PC-9 (cell line): ENCODE measurements around the gene CEP112. TPM values are rescaled to one million over a fixed set of nuclear protein-coding genes. Genes with fewer than 3 reads are reported as not detected.

Experiments
- BruUV-seq: library from RNA; stranded (reverse); fragments of 400-500 nt; replicated peaks from 2 replicates; lab custom pipeline; 2021; lab: Mats Ljungman, UMichigan
- CTCF ChIA-PET: fragments of 300-600 bp; sonication (Branson Sonifier 250); formaldehyde crosslinking; loops from one replicate; lab custom pipeline; 2022; ENCODE audit warnings: antibody characterized with exemption; lab: Charles Lee
- POLR2A ChIA-PET: fragments of 300-600 bp; sonication (Branson Sonifier 250); formaldehyde crosslinking; loops from one replicate; lab custom pipeline; 2022; ENCODE audit warnings: antibody characterized with exemption; ENCODE audit not compliant: unreplicated experiment; lab: Charles Lee
- DNase-seq, 2 experiments: peaks; one replicate each; pipeline versions ENCODE4 v3.0.0 to v3.0.0-alpha.2; 2015 to 2022; ENCODE audit warnings: mixed read lengths in 1 of 2
- H2AFZ ChIP-seq: fragments of 200-600 bp; sonication (generic); 2 replicates; pipeline ENCODE4 v1.8.1; 2017; ENCODE audit warnings: antibody characterized with exemption
- H3F3A ChIP-seq: fragments of 200-600 bp; sonication (generic); 2 replicates; pipeline ENCODE4 v1.8.1; 2017; ENCODE audit warnings: antibody characterized with exemption, mild to moderate bottlenecking, low read depth; ENCODE audit not compliant: insufficient read depth
- H3K27ac ChIP-seq: fragments of 200-600 bp; sonication (generic); 2 replicates; pipeline ENCODE4 v1.6.1; 2016; ENCODE audit warnings: mixed run types
- H3K27me3 ChIP-seq: fragments of 200-600 bp; sonication (generic); 2 replicates; pipeline ENCODE4 v1.6.1; 2016; ENCODE audit warnings: low read depth, mixed run types; ENCODE audit not compliant: insufficient read depth
- H3K36me3 ChIP-seq: fragments of 200-600 bp; sonication (generic); 2 replicates; pipeline ENCODE4 v1.6.1; 2016; ENCODE audit warnings: low read depth, mixed run types
- H3K4me1 ChIP-seq: fragments of 200-600 bp; sonication (generic); replicated peaks from 2 replicates; pipeline ENCODE4 v1.6.1; 2016; ENCODE audit warnings: mixed run types; ENCODE audit not compliant: insufficient read depth
- H3K4me2 ChIP-seq: fragments of 200-600 bp; sonication (generic); 2 replicates; pipeline ENCODE4 v1.6.1; 2017; ENCODE audit warnings: mixed run types
- H3K4me3 ChIP-seq: fragments of 200-600 bp; sonication (generic); 2 replicates; pipeline ENCODE4 v1.6.1; 2016; ENCODE audit warnings: mixed run types
- H3K79me2 ChIP-seq: fragments of 200-600 bp; sonication (generic); 2 replicates; pipeline ENCODE4 v1.6.1; 2017; ENCODE audit warnings: low read depth, mixed run types
- H3K9me2 ChIP-seq: fragments of 200-600 bp; sonication (generic); 2 replicates; pipeline ENCODE4 v1.8.1; 2017; ENCODE audit warnings: mild to moderate bottlenecking; ENCODE audit not compliant: insufficient read depth
- H3K9me3 ChIP-seq: fragments of 200-600 bp; sonication (generic); 2 replicates; pipeline ENCODE4 v1.8.1; 2016; ENCODE audit warnings: low read depth; ENCODE audit not compliant: insufficient read depth
- H4K20me1 ChIP-seq: fragments of 200-600 bp; sonication (generic); 2 replicates; pipeline ENCODE4 v1.8.1; 2017; ENCODE audit not compliant: insufficient read depth
- CTCF ChIP-seq: fragments of 200-600 bp; sonication (generic); conservative IDR thresholded peaks from 2 replicates; pipeline ENCODE4 v1.6.1; 2017; ENCODE audit warnings: mixed run types, antibody characterized with exemption, mild to moderate bottlenecking, moderate library complexity
- EZH2 ChIP-seq: fragments of 200-600 bp; sonication (generic); IDR thresholded peaks from 2 replicates; pipeline ENCODE4 v1.8.0; 2017; ENCODE audit warnings: antibody characterized with exemption, low read depth
- intact Hi-C: fragments of 100-400 bp; cut with micrococcal nuclease; formaldehyde crosslinking; loops from one replicate; pipeline ENCODE4 v1.10.0; 2022; ENCODE audit not compliant: unreplicated experiment
- total RNA-seq: library from RNA; stranded (reverse); gene quantifications from 2 replicates; pipeline ENCODE4 v1.2.3, GENCODE V29; 2021

Gene CEP112
- total RNA-seq, 1 experiment from 2014 or later: 4.3 TPM

- Histone ChIP-seq H3K79me2 (no peaks in the 10 kb centered on the region), H4K20me1 (no peaks in the 10 kb centered on the region), H2AFZ (no peak overlapping the region), H3K36me3 (no peaks in the 10 kb centered on the region), H3K4me3 (no peak overlapping the region), H3K27ac (no peak overlapping the region), H3K9me2 (no peaks in the 10 kb centered on the region), H3K9me3 (no peaks in the 10 kb centered on the region), H3K4me2 (no peak overlapping the region), H3F3A (no peaks in the 10 kb centered on the region), H3K4me1 (no peaks in the 10 kb centered on the region), H3K27me3 (no peaks in the 10 kb centered on the region)
- no peak for DNase-seq
- intact Hi-C loops: no loop called here
- no TSS peak for BruUV-seq
- POLR2A ChIA-PET: no interaction called here
- CTCF ChIA-PET: interaction anchor here (0.6 to 0.7 kb wide), 2 partner anchors 10 to 683 kb away, joined by 3 to 4 read pairs; no protein-coding TSS in a partner anchor
- TF ChIP-seq EZH2 (no peak), CTCF (no peak)
These were observed 213.1 kb downstream of the CEP112 start for GRCh38 chr17:65978871-65979270.

GRCh38 chr17:65977041-65977440, 214.9 kb downstream of the CEP112 start:
- CTCF ChIA-PET: interaction anchor here (0.6 kb wide), 1 partner anchor 651 kb away, joined by 9 read pairs; no protein-coding TSS in a partner anchor

GRCh38 chr17:65975878-65976277, 216.1 kb downstream of the CEP112 start:
- intact Hi-C loops: no loop called here
- POLR2A ChIA-PET: no interaction called here
- Histone ChIP-seq H3K4me2 (no peak overlapping the region), H2AFZ (no peak overlapping the region), H3F3A (peaks cover 11% of the 10 kb centered on the region), H3K4me3 (no peak overlapping the region), H3K9me2 (no peaks in the 10 kb centered on the region), H3K27ac (no peak overlapping the region), H3K36me3 (no peaks in the 10 kb centered on the region), H3K27me3 (no peaks in the 10 kb centered on the region), H3K9me3 (no peaks in the 10 kb centered on the region), H3K79me2 (no peaks in the 10 kb centered on the region), H4K20me1 (no peaks in the 10 kb centered on the region), H3K4me1 (no peaks in the 10 kb centered on the region)
- CTCF ChIA-PET: no interaction called here
- TF ChIP-seq EZH2 (no peak), CTCF (no peak)
- DNase-seq: no peak
- no TSS peak for BruUV-seq

More at GRCh38 chr17:65977041-65977440, 214.9 kb downstream of the CEP112 start:
- Histone ChIP-seq H3K9me2 (no peaks in the 10 kb centered on the region), H3K4me1 (no peaks in the 10 kb centered on the region), H3K9me3 (no peaks in the 10 kb centered on the region), H3K27me3 (no peaks in the 10 kb centered on the region), H4K20me1 (no peaks in the 10 kb centered on the region), H2AFZ (no peak overlapping the region), H3K79me2 (no peaks in the 10 kb centered on the region), H3K4me3 (no peak overlapping the region), H3K36me3 (no peaks in the 10 kb centered on the region), H3K4me2 (no peak overlapping the region), H3F3A (no peaks in the 10 kb centered on the region), H3K27ac (no peak overlapping the region)
- no TSS peak for BruUV-seq
- DNase-seq: no peak
- intact Hi-C loops: no loop called here
- POLR2A ChIA-PET: no interaction called here
- TF ChIP-seq EZH2: no peak
- TF ChIP-seq CTCF: no peak
